NT2/D1 (cell line): ENCODE results near the gene CHST9.

Experiments used
- SUZ12 ChIP-seq: IDR thresholded peaks from 2 replicates; pipeline ENCODE4 v1.6.1; 2011; ENCODE audit not compliant: insufficient read length, insufficient read depth; ENCODE audit errors: extremely low read depth
- YY1 ChIP-seq: IDR thresholded peaks from 2 replicates; pipeline ENCODE4 v1.6.1; 2011; ENCODE audit not compliant: insufficient read length, insufficient read depth
- ZNF274 ChIP-seq: IDR thresholded peaks from 2 replicates; pipeline ENCODE4 v1.6.1; 2011; ENCODE audit warnings: mild to moderate bottlenecking, low read depth, low read length

DNA sequence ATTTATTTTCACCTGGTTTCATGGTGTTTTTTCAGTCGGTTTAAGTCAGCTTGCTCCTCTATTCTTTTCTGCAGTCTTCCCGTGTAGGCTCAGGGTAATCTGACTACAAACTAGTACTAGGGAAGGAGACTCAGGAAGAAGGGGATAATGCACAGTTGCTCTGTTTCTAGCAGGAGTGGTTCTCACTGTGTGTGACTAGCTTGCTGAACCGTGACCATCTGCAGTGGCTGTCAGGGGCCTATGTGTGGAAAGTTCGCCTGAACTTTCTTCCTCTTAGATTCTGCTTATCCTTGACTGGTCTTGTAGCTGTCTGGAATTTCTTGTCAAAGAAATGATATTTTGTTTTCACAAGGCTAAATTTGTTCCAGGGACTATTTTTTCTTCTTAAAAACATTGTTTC lies 273.3 kb downstream of the CHST9 start:
- TF ChIP-seq YY1 (no peak), ZNF274 (no peak), SUZ12 (no peak)
